Activated T-cell treated with anti-CD3 and anti-CD28 coated beads, Interleukin-2, amount 50 U/mL, for 1 hour (primary cell): Measurements from ENCODE around the gene ANK2.
"Not testable (repeated sequence)": the region's sequence is repeated elsewhere in the genome, so short reads cannot be mapped to it uniquely, and the experiment has no call there.

Experiments
- DNase-seq: peaks from one replicate; pipeline ENCODE4 v3.0.0-alpha.2; 2020

Gene ANK2

GRCh38 chr4:113052379-113052951 is 3.0 kb downstream of the ANK2 start:
- no peak for DNase-seq

- no peak for DNase-seq
Measured at GRCh38 chr4:113053883-113054282, 4.4 kb downstream of the ANK2 start.

DNA sequence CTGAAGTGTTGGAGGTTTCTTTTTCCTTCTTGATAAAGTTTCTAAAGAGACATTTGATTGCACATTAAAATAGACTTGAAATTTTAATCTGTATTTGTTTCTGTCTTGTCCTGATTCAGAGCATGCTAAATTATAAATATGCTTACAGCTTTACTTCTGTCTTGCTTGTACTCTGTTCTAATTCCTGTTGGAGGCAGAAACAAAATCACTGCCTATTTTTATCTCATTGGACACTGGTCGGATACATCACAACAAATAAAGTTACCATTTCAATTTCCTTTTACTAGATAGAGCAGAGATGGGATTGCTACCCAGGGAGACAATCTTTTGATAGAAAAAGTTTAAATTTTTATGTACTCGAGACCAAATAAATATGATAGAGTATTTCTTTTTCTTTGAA is 6.9 kb downstream of the ANK2 start:
- DNase-seq = no peak

- no peak for DNase-seq
Measured at GRCh38 chr4:113057891-113058290, 8.4 kb downstream of the ANK2 start.

GRCh38 chr4:113059449-113060182 is 10.2 kb downstream of the ANK2 start:
- no peak for DNase-seq

GRCh38 chr4:113060853-113061252 is 11.4 kb downstream of the ANK2 start:
- no peak for DNase-seq

- DNase-seq = no peak
Measured at GRCh38 chr4:113064244-113064643, 14.8 kb downstream of the ANK2 start.

GRCh38 chr4:113065629-113066028 is 16.2 kb downstream of the ANK2 start:
- DNase-seq = no peak

- DNase-seq = not testable (repeated sequence)
Measured at GRCh38 chr4:113068771-113069170, 19.3 kb downstream of the ANK2 start.

DNA sequence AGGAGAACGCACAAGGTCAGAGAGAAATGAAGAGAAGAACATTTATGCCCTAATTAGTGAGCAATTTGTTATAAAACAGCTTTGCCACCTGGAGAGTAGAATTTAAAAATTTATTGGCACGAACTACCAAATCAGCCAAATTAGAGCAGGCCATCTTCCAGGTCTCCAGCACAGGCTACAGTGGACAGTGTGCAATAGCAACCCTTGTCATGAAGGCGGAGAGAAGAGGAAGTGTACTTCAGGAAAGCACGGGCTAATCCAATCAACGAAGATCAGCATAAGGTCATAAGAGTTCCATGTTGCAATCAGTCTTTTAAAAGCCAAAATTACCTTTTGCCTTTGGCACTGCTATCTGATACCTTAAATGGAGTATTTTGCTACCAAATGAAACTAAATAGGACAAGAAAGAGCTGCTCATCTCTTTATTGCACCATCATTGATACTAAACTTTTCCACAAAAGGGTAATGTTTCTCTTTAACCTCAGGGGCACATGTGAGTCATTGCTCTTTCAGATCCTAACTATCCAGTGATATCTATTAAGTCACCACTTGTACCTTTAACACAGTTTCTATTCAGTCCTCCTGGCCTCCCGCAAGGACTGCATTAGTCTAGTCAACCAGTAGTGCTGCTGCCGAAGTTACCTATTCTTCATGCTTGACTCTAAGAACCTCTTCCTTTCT is 19.9 kb downstream of the ANK2 start:
- no peak for DNase-seq

- no peak for DNase-seq
Measured at GRCh38 chr4:113070755-113071154, 21.3 kb downstream of the ANK2 start.

GRCh38 chr4:113071274-113071673 is 21.8 kb downstream of the ANK2 start:
- DNase-seq = no peak

GRCh38 chr4:113071805-113072204 is 22.4 kb downstream of the ANK2 start:
- DNase-seq = no peak

DNA sequence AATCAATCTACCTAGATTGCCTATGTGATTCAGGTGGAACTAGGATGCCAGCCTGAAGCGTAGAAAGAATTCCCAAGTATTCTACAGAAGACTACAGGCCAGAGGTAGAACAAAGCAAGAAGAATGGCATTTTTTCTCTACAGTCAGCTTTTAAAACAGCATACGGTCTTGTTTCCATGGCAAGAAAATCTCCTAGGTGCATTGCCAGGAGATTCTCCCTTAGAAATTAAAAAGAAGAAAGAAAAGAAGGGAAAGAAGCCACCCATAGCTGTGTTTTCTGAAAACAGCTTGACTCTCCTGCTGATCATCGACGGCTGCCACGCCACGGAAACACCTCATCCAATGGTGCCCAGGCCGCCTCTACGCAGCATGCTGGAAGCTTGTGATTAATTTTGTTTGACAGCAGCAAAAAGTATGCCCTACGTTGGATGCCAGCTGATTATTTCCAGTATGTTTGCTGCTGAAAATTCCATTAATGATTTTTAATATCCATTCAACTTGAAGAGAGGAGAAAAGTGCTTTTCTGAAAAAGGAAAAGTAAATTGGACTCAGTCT is 24.1 kb downstream of the ANK2 start:
- no peak for DNase-seq

DNA sequence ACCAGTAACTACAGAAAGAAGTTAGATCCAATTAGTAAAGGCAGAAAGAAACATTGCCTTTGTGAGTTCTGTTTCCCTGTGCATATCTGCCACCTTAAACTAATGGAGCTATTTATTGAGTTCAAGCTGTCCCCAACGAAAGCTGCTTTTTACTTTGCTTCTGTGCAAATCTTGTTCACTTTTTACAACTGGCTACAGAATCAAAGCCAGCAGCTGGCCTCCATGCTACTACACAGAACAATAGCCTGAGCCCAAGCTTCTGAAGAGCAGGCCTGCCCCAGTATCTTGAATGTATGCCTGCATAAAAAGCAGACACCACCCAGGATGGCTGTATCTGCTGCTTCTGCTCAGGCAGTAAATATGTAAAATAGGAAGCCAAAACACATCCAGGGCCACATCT is 28.1 kb downstream of the ANK2 start:
- no peak for DNase-seq

DNA sequence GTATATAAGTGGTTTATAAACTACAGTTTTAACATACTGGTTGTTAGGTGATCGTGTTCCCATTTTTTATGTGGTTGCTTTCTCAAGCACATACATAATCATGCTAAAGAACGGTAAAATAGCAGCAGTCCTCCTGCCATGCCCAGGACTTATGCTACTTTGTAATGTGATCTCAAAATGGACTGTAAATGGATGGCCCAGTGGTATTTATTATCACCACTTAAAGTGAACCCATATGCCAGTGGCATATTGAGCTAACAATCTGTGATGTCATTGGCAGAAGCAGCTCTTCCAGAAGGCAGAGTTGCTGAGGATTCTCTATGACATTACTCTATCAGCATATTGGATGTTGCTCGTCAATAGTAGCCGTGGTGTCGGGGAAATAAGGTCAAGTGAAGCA is 28.6 kb downstream of the ANK2 start:
- DNase-seq = no peak

GRCh38 chr4:113080050-113080449 is 30.6 kb downstream of the ANK2 start:
- no peak for DNase-seq

GRCh38 chr4:113080624-113081023 is 31.2 kb downstream of the ANK2 start:
- DNase-seq = no peak

- DNase-seq = no peak
Measured at GRCh38 chr4:113083346-113083745, 33.9 kb downstream of the ANK2 start.

DNA sequence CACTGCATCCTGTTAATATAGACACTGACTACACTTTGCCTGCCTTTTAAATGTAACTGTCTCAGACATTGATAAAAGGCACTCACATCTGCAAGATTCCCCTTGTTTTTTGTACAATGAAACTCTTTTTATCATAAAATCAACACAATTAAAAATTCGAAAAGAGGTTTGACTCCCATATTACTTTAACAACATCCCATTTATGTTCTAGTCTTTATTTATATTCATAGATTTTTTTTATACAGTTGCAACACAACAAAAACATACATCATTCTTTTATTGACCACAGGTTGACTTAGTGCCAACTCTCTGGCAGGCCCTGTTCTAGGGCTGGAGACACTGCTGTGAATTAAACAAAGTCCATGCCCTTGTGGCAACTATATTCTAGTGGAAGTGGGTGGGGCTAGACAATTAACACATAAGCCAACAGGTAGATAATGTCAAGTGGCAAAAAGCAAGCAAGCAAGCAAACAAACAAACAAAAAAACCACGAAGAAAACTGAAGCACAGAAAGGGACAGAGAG is 36.8 kb downstream of the ANK2 start:
- DNase-seq = no peak

DNA sequence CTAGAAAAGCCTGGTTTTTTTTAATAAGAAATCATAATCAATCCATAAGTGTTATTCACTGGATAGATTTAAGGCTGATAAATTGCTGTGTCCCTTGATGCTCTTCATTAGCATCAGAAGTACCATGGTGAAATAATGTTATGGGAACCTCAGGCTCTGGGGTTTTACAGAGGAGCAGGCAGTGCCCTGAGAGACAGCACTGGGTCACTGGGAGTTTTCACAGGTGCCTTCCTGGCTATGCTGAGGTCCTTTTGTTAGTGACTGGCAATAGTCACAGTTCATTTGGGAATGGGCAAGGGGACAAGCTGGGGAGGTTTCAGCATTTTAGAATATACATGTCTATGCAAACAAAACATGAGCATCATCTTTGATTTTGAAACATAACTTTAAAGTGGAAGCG is 38.6 kb downstream of the ANK2 start:
- DNase-seq = no peak

GRCh38 chr4:113090954-113091353 is 41.5 kb downstream of the ANK2 start:
- DNase-seq = no peak

- no peak for DNase-seq
Measured at GRCh38 chr4:113094331-113094730, 44.9 kb downstream of the ANK2 start.

DNA sequence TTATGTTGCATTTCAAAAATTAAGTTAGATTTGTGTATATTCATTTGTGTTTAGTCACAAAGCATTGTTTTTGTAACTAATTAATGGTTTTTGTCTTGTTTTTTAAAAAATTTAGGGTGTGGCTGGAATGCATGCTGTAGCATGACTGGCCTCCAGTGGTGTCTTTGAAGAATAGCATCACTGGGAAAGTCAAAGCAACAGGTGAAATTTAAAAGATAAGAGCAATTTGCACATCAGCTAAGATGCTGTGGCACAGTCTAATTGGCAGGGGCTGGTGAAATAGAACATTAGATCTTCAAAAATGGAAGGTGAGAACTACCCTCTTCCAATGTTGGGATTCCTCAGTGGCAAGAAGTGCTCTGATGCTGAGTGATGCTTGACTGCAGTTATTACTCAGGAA is 45.3 kb downstream of the ANK2 start:
- no peak for DNase-seq
